HG03095 (cell line): ENCODE data around the gene ARHGAP6.
"Not testable (repeated sequence)": the region's sequence is repeated elsewhere in the genome, so short reads cannot be mapped to it uniquely, and the experiment has no call there.

Source experiments
- ATAC-seq: cut with Tn5 transposase; IDR thresholded peaks from one replicate; pipeline ENCODE4 v1.9.1; 2021; ENCODE audit warnings: moderate library complexity; ENCODE audit not compliant: unreplicated experiment

The ARHGAP6 gene

DNA sequence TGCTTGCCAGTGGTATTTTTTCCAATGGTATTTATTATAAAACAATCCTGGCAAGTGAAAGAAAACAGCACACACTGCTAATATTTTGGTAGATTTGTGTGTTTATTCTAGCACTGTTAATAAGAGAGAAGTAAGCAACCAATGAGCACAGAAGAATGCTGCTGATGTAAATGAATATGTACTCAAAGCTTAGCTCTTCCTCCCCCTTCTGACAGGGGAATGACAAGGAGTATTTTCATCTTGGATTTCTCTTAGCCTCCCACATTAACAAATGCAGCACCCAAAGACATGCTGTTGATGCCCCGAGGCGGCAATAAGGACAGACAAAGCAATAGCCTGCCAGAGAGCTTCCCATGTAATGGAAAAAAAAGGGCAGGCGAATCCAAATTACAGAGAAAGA, 18.6 kb downstream of the ARHGAP6 start:
- no peak for ATAC-seq

DNA sequence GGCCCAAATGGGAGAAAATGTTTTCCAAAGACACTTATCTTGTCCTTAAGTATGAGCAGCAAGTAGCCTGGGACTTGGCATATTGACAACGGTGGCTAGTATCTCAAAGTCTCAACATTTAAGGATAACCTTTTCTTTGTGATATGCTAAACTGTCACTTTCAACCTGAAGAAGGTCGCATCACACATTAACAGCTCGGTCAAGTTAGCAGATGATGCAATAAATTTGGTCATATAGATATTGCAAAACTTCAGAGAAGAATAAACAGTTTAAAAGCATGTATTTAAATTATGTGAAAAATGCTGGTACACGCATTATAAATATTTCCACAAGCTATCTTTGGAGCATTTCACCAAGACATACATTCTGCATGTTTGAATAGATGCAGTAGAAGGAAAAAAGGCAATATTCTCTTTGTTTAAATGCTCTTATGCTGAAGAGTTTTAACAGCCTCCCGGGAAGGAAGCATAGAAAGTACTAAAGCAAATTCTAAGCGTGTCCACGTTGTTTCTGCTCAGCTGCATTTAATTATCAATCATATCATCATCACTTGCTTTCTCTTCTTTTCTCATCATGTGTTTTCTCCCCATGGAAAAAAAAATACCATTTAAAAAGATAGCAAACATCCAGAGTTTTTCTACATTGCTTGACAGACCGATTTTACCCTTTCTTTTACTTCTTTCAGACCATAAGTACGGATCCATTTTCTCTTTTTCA, 24.2 kb downstream of the ARHGAP6 start:
- ATAC-seq, result no peak

DNA sequence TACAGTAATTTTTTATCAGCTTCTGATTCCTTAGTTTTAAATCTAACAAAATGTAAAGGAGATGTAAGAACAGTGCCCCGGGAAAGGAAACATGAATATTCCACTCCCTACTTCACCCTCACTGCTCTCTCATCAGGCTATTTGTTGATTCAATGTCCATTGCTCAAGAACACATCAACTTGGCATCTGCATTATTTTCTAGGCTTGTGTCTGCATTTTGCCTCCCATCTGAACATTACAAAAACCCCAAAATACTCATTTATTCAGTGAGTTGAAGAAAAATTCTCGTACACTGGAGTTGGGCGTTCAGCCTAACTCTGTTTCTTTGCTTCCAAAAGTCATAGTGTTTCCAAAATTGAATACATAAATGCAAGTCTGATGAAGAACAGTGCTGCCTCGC, 25.6 kb downstream of the ARHGAP6 start:
- ATAC-seq, result no peak

DNA sequence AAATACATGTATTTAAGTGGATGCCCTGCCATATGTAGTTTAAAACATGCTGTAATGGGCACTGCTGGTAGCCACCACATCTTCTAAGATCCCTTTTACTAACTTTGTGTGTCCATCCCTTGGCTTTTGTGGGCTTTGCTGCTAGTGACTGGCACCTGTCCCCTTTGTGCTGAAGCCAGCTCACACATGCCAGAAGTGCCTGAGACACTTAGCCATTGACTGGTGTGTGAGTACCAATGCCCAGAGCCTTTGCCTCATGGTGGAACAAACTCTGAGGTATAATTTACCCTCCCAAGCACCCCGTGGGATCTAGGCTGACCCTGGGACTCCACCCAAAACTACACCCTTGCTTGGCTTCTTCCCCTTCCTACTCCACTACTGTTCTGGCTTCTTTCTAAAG, 33.0 kb downstream of the ARHGAP6 start:
- ATAC-seq, result no peak

DNA sequence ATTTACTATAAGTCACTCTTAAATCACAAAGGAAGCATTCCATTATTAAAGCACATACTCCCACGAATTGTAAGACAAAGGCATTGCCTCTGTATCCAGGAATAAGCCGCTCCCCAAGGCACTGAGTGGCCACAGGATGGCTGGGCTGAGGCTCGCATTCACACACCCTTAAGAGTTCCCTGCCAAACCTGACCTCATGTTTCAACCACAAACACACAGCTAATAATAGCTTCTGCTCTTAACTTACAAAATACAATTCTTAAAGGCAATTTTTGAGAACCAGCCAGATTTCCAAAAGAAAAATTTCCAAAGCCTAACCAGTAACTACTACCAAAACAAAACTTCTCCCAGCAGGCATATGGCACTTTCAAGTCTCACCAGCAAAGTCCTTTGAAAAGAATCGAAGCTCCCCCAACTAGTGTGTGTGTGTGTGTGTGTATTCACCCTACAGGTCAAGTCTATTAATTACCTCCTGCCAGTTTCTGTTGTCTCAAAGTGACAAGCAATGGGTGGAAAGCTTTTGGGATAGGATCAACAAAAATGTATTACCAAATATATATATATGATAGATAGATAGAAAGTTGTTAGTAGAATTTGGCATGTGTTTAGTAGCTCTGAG, 36.0 kb downstream of the ARHGAP6 start:
- ATAC-seq, result peak; percentile 57

DNA sequence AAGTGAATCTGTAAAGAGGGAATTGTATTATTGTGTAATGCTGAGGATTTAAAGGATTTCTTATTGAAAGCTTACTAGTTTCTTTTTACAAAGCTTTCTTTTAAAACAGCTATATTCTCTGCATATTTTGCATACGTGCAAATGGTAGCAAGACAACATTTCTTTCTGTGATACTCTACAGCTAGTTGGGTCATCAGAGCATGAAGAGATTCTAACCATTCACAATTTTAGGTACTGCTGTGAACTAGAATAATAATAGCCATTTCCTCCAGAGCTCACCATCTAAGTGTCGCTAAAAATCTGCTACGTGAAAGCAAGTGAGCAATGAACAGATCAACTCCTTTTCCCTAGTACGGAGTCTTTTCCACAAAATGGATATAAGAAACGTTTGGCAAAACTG, 37.3 kb downstream of the ARHGAP6 start:
- ATAC-seq, result no peak

DNA sequence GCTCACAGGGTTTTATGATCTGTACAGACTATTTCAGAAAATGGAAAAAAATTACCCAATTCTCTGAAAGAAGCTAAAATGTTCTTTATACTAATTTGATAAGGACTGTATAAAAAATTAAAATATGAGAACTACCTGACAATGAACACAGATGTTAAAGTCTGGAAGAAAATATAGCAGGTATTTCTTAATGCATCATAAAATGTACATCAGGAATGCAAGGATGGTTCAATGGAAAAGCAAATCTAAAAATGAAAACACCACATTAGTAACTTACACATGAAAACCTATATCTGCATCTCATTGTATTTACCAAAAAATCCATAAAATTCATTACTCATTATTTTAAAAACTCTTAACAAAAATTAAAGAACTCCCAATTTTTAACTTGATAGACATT, 39.4 kb downstream of the ARHGAP6 start:
- no peak for ATAC-seq

DNA sequence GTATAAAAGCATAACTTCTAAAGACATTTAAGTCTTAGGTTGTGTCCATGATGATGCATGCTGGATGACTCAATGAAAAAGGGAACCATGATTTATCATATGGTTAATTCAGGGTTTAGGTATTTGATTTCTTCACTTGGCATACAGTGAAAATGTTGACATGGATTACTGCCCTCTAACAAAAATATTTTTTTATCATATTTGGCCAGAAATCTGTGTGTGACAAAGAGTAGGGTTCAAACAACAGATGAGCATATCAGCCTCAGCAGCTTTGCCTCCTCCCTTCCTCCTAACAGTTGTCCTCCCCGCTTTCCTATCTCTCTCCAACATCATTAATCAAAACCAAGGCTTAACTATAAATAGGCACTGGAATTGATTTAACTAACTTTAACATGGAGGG, 46.3 kb downstream of the ARHGAP6 start:
- no peak for ATAC-seq

DNA sequence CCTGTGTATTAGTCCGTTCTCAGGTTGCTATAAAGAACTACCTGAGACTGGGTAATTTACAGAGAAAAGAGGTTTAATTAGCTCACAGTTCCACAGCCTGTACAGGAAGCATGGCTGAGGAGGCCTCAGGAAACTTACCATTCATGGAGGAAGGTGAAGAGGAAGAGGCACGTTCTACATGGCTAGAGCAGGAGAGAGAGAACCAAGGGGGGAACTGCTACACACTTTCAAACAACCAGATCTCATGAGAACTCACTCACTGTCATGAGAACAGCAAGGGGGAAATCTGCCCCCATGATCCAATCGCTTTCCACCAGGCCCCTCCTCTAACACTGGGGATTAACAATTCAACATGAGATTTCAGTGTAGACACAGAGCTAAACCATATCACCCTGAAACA, 51.5 kb downstream of the ARHGAP6 start:
- not testable (repeated sequence) for ATAC-seq

DNA sequence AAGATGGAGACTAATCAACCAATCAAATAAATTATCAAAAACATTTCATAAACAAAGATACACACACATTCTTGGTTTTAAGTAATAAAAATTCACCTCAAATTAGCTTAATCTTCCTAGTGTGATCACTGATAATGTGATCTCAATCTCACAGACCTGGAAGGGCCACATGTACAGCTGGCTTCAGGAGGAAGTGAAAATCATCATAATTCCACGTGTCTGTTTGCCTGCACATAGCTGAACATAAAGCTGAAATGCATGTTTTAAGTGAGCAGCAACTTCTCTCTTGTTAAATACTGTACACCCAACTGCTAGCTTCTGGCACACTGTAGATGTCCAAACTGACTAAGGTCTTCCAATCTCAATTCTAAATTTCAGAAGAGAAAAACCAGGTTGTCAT, 53.8 kb downstream of the ARHGAP6 start:
- no peak for ATAC-seq

DNA sequence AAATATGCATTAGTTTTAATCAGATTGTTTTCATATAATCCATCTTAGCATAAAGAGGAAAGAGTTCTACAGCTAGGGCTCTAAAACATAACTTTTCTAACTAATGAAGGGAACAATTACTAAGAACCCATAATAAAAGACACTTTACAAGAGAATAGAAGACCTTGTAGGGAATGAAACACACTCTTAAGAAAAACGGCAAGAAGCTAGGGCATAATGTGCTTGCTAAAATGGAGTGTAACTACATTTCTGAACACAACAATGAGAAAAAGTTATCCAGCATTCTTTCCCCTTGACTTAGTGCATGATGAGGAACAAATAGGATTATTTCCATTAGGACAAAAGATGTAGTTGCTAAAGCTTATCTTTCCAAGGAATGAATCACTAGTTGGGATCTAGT, 54.6 kb downstream of the ARHGAP6 start:
- no peak for ATAC-seq

DNA sequence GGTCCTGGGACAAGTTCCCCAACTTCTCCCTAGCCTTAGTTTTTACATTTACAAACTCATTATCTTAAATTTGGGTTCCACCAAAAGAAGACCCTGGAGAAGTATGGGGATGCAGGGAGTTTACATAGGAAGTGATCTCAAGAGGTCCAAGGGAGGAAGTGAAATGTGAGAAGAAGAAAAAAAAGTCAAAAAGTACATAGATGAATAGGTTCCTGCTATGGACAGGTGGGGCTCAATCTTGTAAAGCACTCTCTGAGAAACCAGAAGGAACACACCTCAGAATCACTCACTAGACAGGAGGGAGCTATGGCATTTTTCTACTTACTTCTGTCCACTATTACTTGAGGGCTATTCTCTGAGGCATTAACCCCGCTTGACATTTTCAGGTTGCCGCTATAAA, 56.6 kb downstream of the ARHGAP6 start:
- peak; percentile 67 for ATAC-seq

DNA sequence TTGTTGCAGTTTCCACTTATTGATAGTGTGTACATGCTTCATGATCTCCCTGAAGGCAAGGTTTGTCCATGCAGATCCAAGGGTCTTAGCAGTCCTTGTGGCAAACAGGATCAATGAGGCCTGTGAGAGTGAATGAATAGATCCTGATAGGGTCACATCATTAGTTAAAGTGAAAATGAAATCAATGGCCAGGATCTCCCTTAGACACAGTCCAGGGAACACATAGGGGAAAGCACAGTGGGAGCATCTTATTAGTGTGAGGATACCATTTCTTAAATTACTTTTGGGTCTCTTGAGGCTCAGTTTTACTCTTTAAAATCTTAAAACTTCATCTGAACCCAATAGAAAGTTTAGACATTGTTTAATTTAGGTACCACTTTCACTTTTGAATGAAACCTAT, 59.3 kb downstream of the ARHGAP6 start:
- no peak for ATAC-seq

DNA sequence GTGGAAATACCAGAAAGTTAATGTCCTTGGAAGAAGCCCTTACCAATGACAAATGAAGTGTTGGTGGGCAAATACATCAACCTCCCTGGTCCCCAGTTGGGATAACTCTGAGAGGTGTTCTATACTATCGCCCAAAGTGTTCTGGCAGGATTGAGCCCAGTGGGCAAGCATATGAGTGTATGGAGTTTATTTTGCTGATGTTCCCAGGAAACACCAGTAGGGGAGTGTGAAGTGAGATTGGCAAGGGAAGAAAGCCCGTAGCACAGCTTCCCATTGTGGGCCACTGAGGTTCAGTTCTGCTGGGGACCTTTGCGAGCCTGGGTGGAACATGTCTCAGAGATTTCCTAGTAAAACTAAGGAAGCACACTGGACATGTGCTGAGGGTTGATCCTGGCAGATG, 65.1 kb downstream of the ARHGAP6 start:
- no peak for ATAC-seq

DNA sequence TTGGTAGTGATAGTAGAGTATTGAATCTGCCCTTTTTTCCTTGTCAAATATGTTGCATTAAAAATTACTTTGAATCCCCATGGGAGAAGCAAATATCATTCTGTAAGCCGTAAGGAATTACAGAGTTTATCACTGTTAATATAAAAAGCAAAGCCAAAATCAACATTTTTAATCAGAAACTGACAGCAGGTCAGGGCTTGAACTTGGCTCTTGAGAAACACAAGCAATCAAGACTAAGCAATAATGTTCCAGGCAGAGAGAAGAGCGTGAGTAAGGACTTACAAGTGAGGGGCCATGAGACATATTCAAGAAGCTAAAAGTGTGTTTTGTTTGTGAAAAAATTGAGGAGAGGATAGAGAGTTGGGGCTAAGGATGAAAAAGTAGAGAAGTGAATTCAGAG, 68.2 kb downstream of the ARHGAP6 start:
- no peak for ATAC-seq

DNA sequence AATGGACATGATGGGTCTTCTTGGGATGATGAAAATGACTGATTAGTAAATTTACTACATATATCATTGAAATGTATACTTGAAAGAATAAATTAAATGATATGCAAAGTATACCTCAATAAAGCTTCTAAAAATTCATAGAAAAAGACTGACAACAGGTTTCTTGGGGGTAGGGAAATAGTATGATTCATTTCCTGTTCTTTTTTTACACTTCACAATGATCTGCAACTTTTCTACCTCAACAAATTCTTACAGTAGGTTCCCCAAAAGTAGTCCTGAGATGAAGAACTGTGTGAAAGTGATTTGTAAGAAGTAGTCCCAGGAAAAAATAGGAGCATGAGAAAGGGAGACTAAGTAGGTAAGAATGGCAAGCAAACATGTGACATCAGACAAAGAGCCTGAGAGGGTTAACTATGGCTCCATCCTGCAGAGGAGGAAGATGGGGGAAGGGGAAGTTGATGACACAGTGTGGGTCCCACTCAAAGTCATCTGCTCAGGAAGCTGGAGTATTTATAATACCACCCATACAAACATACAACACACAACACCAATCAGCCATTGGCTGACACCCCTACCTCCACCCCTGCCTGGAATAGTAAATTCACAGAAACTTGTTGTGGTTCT, 73.9 kb downstream of the ARHGAP6 start:
- ATAC-seq, result no peak

DNA sequence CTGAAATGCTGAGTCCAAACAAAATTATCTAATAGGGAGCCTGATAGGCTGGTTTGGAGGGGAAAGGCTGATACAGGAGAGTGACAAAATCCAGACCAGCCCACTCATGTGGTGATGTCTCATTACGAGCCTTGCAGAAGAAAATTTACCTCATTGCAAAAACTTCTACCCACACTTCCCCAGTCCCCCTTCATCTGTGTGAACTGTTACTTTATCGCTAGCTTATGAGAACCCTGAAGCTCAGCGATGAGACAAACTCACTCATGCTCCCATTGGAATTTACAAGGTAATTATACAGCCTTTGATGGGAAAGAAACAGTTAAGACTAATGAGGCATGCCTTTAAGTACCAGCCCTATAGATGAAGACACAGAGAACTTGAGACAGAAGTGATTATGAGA, 76.1 kb downstream of the ARHGAP6 start:
- ATAC-seq, result no peak

DNA sequence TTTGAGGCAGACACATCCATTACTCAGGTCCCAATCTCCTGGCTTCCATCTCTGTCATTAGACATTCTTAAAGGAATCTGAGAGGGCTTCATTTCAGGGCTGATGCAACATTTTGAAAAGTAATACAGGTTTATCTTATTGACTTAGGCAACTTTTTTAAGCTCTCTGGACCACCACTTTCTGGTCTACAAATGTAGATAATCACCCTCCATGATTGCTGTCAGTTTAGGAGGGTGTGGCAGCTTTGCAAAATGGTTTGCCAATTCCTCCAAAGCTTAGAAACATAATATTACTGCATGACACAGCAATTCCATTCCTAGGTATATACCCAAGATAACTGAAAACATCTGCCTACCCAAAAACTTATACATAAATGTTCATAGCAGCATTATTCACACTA, 77.6 kb downstream of the ARHGAP6 start:
- ATAC-seq, result no peak

DNA sequence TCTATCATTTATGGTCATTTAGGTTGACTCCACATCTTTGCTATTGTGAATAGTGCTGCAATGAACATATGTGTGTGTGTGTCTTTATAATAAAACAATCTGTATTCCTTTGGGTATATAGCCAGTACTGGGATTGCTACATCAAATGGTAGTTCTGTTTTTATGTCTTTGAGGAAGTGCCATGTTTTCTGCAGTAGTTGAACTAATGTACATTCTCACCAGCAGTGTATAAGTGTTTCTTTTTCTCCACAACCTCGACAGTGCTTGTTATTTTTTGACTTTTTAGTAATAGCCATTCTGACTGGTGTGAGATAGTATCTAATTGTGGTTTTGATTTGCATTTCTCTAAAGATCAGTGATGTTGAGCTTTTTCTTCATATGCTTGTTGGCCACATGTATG, 80.5 kb downstream of the ARHGAP6 start:
- ATAC-seq, result no peak

DNA sequence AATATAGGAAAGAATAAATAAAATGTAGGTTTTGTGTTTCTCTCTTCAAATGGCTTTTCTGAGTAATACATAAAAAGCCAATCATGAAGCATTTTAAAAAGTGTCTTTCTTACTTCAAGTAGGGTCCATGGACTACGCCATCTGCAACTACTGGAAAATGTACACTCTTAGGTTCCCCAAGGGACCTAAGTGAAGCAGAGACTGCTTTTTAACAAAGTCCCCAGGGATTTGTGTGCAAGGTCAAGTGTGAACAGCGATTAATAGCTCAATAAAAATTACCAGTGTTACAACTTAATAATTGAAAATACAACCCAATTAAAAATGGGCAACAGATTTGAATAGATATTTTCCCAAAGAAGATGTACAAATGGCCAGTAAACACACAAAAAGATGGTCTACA, 84.9 kb downstream of the ARHGAP6 start:
- no peak for ATAC-seq

DNA sequence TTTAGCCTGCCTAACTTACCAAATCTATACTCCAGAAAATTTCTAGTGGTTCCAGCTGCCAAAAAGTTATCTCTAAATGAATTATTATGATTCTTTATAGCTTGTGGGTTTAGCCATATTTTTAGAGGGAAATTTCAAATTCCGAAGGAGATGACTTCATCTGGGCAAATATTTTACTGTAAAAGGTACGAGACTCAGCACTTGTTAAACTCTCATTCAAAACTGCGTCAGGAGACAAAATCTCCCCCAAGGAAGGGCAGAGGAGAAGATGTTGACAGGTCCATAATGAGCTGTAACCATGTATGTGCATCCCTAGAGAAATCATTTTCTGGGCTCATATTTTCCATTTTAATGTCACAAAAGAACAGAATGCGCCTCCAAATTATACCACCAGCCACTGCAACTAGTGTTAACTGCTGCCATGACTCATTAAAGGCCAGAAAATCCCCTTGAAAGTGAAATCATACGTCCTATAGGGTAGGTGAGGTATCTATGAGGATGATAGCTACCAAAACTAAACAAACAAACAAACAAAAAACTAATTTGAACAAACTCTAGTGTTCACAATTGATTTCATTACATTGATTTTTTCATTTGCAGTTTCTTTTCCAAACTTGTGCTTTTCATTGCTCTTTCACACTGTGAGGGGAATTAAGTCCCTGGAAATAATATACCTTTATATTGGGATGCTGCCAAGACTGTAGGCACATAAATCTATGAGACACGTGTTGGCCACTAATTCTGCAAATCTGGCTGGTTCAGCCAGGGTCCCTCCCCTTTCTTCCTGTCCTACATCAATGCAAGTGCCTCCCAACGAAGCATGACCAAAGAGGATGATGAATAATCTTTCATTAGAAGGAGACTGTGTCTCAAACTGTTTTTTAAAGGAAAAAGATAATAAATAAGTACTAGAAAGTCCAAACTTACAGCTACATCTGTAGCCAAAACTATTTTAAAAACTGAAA, 85.8 kb downstream of the ARHGAP6 start:
- ATAC-seq, result no peak
